ENCODE data around the gene PON2. TPM values are rescaled to one million over a fixed set of nuclear protein-coding genes. Genes with fewer than 3 reads are reported as not detected.

PON2 gene
- total RNA-seq, 5 donors from 2014 or later (not counting 1 experiment from before 2014, with no cell fraction given), result 4.3 to 11.4 (median 7.0) TPM

- WGBS (ENCODE audit: insufficient coverage), result no CpG with 5 or more reads among the region's 3 CpGs
- H3K27ac Mint-ChIP-seq, result no peak overlapping the region
- no peak overlapping the region for H3K27ac ChIP-seq (ENCODE audit: low read length)
- no peaks in the 10 kb centered on the region for H3K4me1 ChIP-seq (ENCODE audit: control insufficient read depth in 1 of 2, extremely low read depth in 1 of 2, insufficient read depth in 2 of 2, low read length in 2 of 2)
- no peak overlapping the region for H3K4me3 Mint-ChIP-seq
- H3K27me3 ChIP-seq (replicated peaks in 1 of 2; ENCODE audit: control insufficient read depth in 2 of 2, extremely low read depth in 1 of 2, insufficient read depth in 2 of 2, low read length in 1 of 2), result no peaks in the 10 kb centered on the region
- H3K9me3 ChIP-seq, result no peaks in the 10 kb centered on the region
- H3K27me3 Mint-ChIP-seq, result no peaks in the 10 kb centered on the region
- H3K4me3 ChIP-seq (ENCODE audit: control insufficient read depth in 1 of 2, extremely low read depth in 1 of 2, low read length in 1 of 2), result no peak overlapping the region
- peaks cover 3% of the 10 kb centered on the region for H3K36me3 Mint-ChIP-seq
- ATAC-seq (replicated peaks in 1 of 4), result no peak
- no peaks in the 10 kb centered on the region for H3K4me1 Mint-ChIP-seq
- DNase-seq, result no peak
- ChIA-PET CTCF (interaction anchor here in 1 of 2 donors (0.6 kb wide), 1 partner anchor 1476 kb away, joined by 4 read pairs; no protein-coding TSS in a partner anchor), POLR2A (no interaction called here)
- H3K36me3 ChIP-seq (ENCODE audit: control insufficient read depth in 2 of 2, extremely low read depth in 1 of 2, insufficient read depth in 1 of 2, low read length in 1 of 2), result no peaks in the 10 kb centered on the region
- peaks cover 0 to 3% (median 0%) of the 10 kb centered on the region in 3 donors for H3K9me3 Mint-ChIP-seq
Observed at GRCh38 chr7:95427914-95428516, 6.8 kb downstream of the PON2 start.

GRCh38 chr7:95427166-95427565 is 7.7 kb downstream of the PON2 start:
- no peaks in the 10 kb centered on the region for H3K4me1 Mint-ChIP-seq
- POLR2A ChIA-PET, result no interaction called here

GRCh38 chr7:95425694-95426093 is 9.1 kb downstream of the PON2 start:
- H3K27ac Mint-ChIP-seq, result no peak overlapping the region
- DNase-seq (no peak), ATAC-seq (replicated peaks in 1 of 4) (no peak)
- no peaks in the 10 kb centered on the region for H3K9me3 ChIP-seq
- no peak overlapping the region for H3K4me3 ChIP-seq (ENCODE audit: control insufficient read depth in 1 of 2, extremely low read depth in 1 of 2, low read length in 1 of 2)
- POLR2A ChIA-PET, result interaction anchor here in 1 of 2 donors (0.6 kb wide), 1 partner anchor 11 kb away, joined by 3 read pairs; no protein-coding TSS in a partner anchor
- H3K27me3 ChIP-seq (replicated peaks in 1 of 2; ENCODE audit: control insufficient read depth in 2 of 2, extremely low read depth in 1 of 2, insufficient read depth in 2 of 2, low read length in 1 of 2), result no peaks in the 10 kb centered on the region
- H3K4me3 Mint-ChIP-seq, result no peak overlapping the region
- no peaks in the 10 kb centered on the region for H3K27me3 Mint-ChIP-seq
- H3K27ac ChIP-seq (ENCODE audit: low read length), result no peak overlapping the region
- no peaks in the 10 kb centered on the region for H3K4me1 ChIP-seq (ENCODE audit: control insufficient read depth in 1 of 2, extremely low read depth in 1 of 2, insufficient read depth in 2 of 2, low read length in 2 of 2)
- no peaks in the 10 kb centered on the region for H3K36me3 ChIP-seq (ENCODE audit: control insufficient read depth in 2 of 2, extremely low read depth in 1 of 2, insufficient read depth in 1 of 2, low read length in 1 of 2)
- no peaks in the 10 kb centered on the region for H3K4me1 Mint-ChIP-seq
- CTCF ChIA-PET, result interaction anchor here in 1 of 2 donors (0.6 kb wide), 1 partner anchor 133 kb away, joined by 3 read pairs; no protein-coding TSS in a partner anchor
- peaks cover 3% of the 10 kb centered on the region for H3K36me3 Mint-ChIP-seq
- H3K9me3 Mint-ChIP-seq, result peaks cover 0 to 3% (median 0%) of the 10 kb centered on the region in 3 donors
- whole genome bisulfite sequencing (ENCODE audit: insufficient coverage), result no CpG with 5 or more reads among the region's 2 CpGs

More at GRCh38 chr7:95427166-95427565, 7.7 kb downstream of the PON2 start:
- ATAC-seq (replicated peaks in 1 of 4) (no peak), DNase-seq (no peak)
- no peaks in the 10 kb centered on the region for H3K27me3 Mint-ChIP-seq
- Histone ChIP-seq H3K4me3 (ENCODE audit: control insufficient read depth in 1 of 2, extremely low read depth in 1 of 2, low read length in 1 of 2) (no peak overlapping the region), H3K4me1 (ENCODE audit: control insufficient read depth in 1 of 2, extremely low read depth in 1 of 2, insufficient read depth in 2 of 2, low read length in 2 of 2) (no peaks in the 10 kb centered on the region), H3K27ac (ENCODE audit: low read length) (no peak overlapping the region), H3K27me3 (replicated peaks in 1 of 2; ENCODE audit: control insufficient read depth in 2 of 2, extremely low read depth in 1 of 2, insufficient read depth in 2 of 2, low read length in 1 of 2) (no peaks in the 10 kb centered on the region), H3K36me3 (ENCODE audit: control insufficient read depth in 2 of 2, extremely low read depth in 1 of 2, insufficient read depth in 1 of 2, low read length in 1 of 2) (no peaks in the 10 kb centered on the region), H3K9me3 (no peaks in the 10 kb centered on the region)
- no peak overlapping the region for H3K27ac Mint-ChIP-seq
- H3K36me3 Mint-ChIP-seq, result peaks cover 3% of the 10 kb centered on the region
- CTCF ChIA-PET, result interaction anchor here (0.6 kb wide), 2 partner anchors 988 to 1477 kb away, joined by 3 to 4 read pairs; no protein-coding TSS in a partner anchor
- no CpG with 5 or more reads among the region's 7 CpGs for WGBS (ENCODE audit: insufficient coverage)
- H3K4me3 Mint-ChIP-seq, result no peak overlapping the region
- H3K9me3 Mint-ChIP-seq, result peaks cover 0 to 3% (median 0%) of the 10 kb centered on the region in 3 donors

GRCh38 chr7:95424716-95425115 is 10.1 kb downstream of the PON2 start:
- H3K4me3 ChIP-seq (ENCODE audit: control insufficient read depth in 1 of 2, extremely low read depth in 1 of 2, low read length in 1 of 2), result no peak overlapping the region
- no peaks in the 10 kb centered on the region for H3K36me3 ChIP-seq (ENCODE audit: control insufficient read depth in 2 of 2, extremely low read depth in 1 of 2, insufficient read depth in 1 of 2, low read length in 1 of 2)
- ChIA-PET POLR2A (no interaction called here), CTCF (no interaction called here)
- ATAC-seq (replicated peaks in 1 of 4), result no peak
- DNase-seq, result no peak
- H3K27ac Mint-ChIP-seq, result no peak overlapping the region
- H3K4me3 Mint-ChIP-seq, result no peak overlapping the region
- no peaks in the 10 kb centered on the region for H3K4me1 ChIP-seq (ENCODE audit: control insufficient read depth in 1 of 2, extremely low read depth in 1 of 2, insufficient read depth in 2 of 2, low read length in 2 of 2)
- peaks cover 3% of the 10 kb centered on the region for H3K36me3 Mint-ChIP-seq
- H3K9me3 Mint-ChIP-seq, result peaks cover 0 to 3% (median 0%) of the 10 kb centered on the region in 3 donors
- WGBS (ENCODE audit: insufficient coverage), result no CpG with 5 or more reads among the region's 1 CpG
- H3K9me3 ChIP-seq, result no peaks in the 10 kb centered on the region
- no peaks in the 10 kb centered on the region for H3K27me3 ChIP-seq (replicated peaks in 1 of 2; ENCODE audit: control insufficient read depth in 2 of 2, extremely low read depth in 1 of 2, insufficient read depth in 2 of 2, low read length in 1 of 2)
- no peak overlapping the region for H3K27ac ChIP-seq (ENCODE audit: low read length)
- no peaks in the 10 kb centered on the region for H3K27me3 Mint-ChIP-seq
- H3K4me1 Mint-ChIP-seq, result no peaks in the 10 kb centered on the region

GRCh38 chr7:95421847-95422444 is 12.9 kb downstream of the PON2 start:
- H3K4me3 ChIP-seq (ENCODE audit: control insufficient read depth in 1 of 2, extremely low read depth in 1 of 2, low read length in 1 of 2), result no peak overlapping the region
- ChIA-PET POLR2A (no interaction called here), CTCF (no interaction called here)
- no peak overlapping the region for H3K4me3 Mint-ChIP-seq
- no peaks in the 10 kb centered on the region for H3K36me3 ChIP-seq (ENCODE audit: control insufficient read depth in 2 of 2, extremely low read depth in 1 of 2, insufficient read depth in 1 of 2, low read length in 1 of 2)
- H3K4me1 Mint-ChIP-seq, result no peaks in the 10 kb centered on the region
- peaks cover 0 to 3% (median 0%) of the 10 kb centered on the region in 3 donors for H3K9me3 Mint-ChIP-seq
- H3K27ac Mint-ChIP-seq, result no peak overlapping the region
- H3K9me3 ChIP-seq, result no peaks in the 10 kb centered on the region
- ATAC-seq (replicated peaks in 1 of 4) (no peak), DNase-seq (no peak)
- no peaks in the 10 kb centered on the region for H3K4me1 ChIP-seq (ENCODE audit: control insufficient read depth in 1 of 2, extremely low read depth in 1 of 2, insufficient read depth in 2 of 2, low read length in 2 of 2)
- no peak overlapping the region for H3K27ac ChIP-seq (ENCODE audit: low read length)
- H3K27me3 Mint-ChIP-seq, result no peaks in the 10 kb centered on the region
- no peaks in the 10 kb centered on the region for H3K36me3 Mint-ChIP-seq
- H3K27me3 ChIP-seq (replicated peaks in 1 of 2; ENCODE audit: control insufficient read depth in 2 of 2, extremely low read depth in 1 of 2, insufficient read depth in 2 of 2, low read length in 1 of 2), result no peaks in the 10 kb centered on the region

GRCh38 chr7:95421000-95421846 is 13.6 kb downstream of the PON2 start:
- Histone ChIP-seq H3K27me3 (replicated peaks in 1 of 2; ENCODE audit: control insufficient read depth in 2 of 2, extremely low read depth in 1 of 2, insufficient read depth in 2 of 2, low read length in 1 of 2) (no peaks in the 10 kb centered on the region), H3K4me1 (ENCODE audit: control insufficient read depth in 1 of 2, extremely low read depth in 1 of 2, insufficient read depth in 2 of 2, low read length in 2 of 2) (no peaks in the 10 kb centered on the region), H3K27ac (ENCODE audit: low read length) (no peak overlapping the region), H3K36me3 (ENCODE audit: control insufficient read depth in 2 of 2, extremely low read depth in 1 of 2, insufficient read depth in 1 of 2, low read length in 1 of 2) (no peaks in the 10 kb centered on the region), H3K9me3 (no peaks in the 10 kb centered on the region), H3K4me3 (ENCODE audit: control insufficient read depth in 1 of 2, extremely low read depth in 1 of 2, low read length in 1 of 2) (no peak overlapping the region)
- WGBS (ENCODE audit: insufficient coverage), result 82% methylated on average over 1 of the region's 2 CpGs
- H3K36me3 Mint-ChIP-seq, result no peaks in the 10 kb centered on the region
- no peak for DNase-seq
- POLR2A ChIA-PET, result no interaction called here
- no peaks in the 10 kb centered on the region for H3K27me3 Mint-ChIP-seq
- CTCF ChIA-PET, result no interaction called here
- no peaks in the 10 kb centered on the region for H3K4me1 Mint-ChIP-seq
- H3K4me3 Mint-ChIP-seq, result no peak overlapping the region
- H3K9me3 Mint-ChIP-seq, result peaks cover 0 to 3% (median 0%) of the 10 kb centered on the region in 3 donors
- no peak for ATAC-seq (replicated peaks in 1 of 4)
- H3K27ac Mint-ChIP-seq, result no peak overlapping the region
